Panc1 (cell line): ENCODE results near the gene LGALS1.

Experiments used
- REST ChIP-seq, 2 experiments: IDR thresholded peaks; 2 replicates each; pipeline ENCODE4 v1.6.1; 2011 to 2012; ENCODE audit warnings: low read depth in 2 of 2, control low read depth in 1 of 2, low read length in 1 of 2, mild to moderate bottlenecking in 1 of 2, moderate library complexity in 1 of 2; ENCODE audit not compliant: insufficient read depth in 1 of 2
- TF ChIP-seq, protein P1 (sequence below): fragments of 450-650 bp; IDR thresholded peaks from 2 replicates; pipeline ENCODE4 v1.5.1; 2017; ENCODE audit warnings: mild to moderate bottlenecking

- TF ChIP-seq REST (IDR thresholded peaks at IDR 0.05; ENCODE audit: insufficient read depth in 1 of 2, low read depth in 2 of 2, low read length in 1 of 2), result no peak
- TF ChIP-seq, protein P1, sequence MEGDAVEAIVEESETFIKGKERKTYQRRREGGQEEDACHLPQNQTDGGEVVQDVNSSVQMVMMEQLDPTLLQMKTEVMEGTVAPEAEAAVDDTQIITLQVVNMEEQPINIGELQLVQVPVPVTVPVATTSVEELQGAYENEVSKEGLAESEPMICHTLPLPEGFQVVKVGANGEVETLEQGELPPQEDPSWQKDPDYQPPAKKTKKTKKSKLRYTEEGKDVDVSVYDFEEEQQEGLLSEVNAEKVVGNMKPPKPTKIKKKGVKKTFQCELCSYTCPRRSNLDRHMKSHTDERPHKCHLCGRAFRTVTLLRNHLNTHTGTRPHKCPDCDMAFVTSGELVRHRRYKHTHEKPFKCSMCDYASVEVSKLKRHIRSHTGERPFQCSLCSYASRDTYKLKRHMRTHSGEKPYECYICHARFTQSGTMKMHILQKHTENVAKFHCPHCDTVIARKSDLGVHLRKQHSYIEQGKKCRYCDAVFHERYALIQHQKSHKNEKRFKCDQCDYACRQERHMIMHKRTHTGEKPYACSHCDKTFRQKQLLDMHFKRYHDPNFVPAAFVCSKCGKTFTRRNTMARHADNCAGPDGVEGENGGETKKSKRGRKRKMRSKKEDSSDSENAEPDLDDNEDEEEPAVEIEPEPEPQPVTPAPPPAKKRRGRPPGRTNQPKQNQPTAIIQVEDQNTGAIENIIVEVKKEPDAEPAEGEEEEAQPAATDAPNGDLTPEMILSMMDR, result no peak
These were observed 11.0 kb upstream of the LGALS1 start for GRCh38 chr22:37664249-37665101.
